NCI-H460 (cell line): ENCODE data around the gene NUMBL. TPM values are rescaled to one million over a fixed set of nuclear protein-coding genes. Genes with fewer than 3 reads are reported as not detected.

Experiments used
- DNase-seq: peaks from one replicate; pipeline ENCODE4 v3.0.0-alpha.2; 2016; ENCODE audit warnings: low read depth; ENCODE audit errors: extremely low read depth
- total RNA-seq: library from RNA; depleted of rRNA; stranded (reverse); fragments of >200 nt; shearing (Covaris generic); gene quantifications from 2 replicates; pipeline ENCODE4 v1.2.3, GENCODE V29; 2014

NUMBL gene
- total RNA-seq, 1 experiment from 2014 or later = 9.8 TPM

DNA sequence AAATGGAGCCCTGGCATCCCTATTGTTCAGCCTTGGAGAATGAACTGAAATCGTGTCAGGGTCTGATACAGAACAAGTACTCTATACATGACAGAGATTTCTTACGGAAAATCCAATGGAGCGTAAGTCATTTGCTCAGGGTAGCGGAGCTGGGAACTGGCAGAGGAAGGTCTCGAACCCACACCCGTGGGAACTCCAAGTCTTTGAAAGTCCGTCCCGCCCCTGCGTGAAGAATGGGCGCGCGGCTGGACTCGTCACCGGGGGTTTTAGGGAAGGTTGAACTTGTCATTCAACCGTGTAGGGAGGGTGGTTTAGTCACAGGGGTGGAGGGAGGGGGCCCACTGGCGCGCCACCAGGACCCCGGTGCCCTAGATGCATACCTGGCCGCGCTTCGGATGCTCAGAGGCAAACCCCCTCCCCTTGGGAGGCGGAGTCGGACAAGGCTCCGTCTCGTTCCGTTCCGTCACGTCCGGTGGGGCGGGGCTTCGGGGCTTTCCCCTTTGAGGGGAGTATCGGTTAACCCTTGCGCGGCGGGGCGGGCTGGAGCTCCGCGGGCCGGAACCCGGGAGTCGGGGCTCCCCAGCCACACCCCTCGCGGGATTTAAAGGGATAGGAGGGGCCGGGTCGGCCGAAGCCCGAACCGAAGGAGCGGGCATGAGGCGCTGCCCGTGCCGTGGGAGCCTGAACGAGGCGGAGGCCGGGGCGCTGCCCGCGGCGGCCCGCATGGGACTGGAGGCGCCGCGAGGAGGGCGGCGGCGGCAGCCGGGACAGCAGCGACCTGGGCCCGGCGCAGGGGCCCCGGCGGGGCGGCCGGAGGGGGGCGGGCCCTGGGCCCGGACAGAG is 26.3 kb upstream of the NUMBL start, which contains the start of the genes COQ8B and ITPKC:
TSS of gene COQ8B (minus strand) at position 405 of the 843 bp plus-strand sequence. CDS start 2,254 bp downstream, outside the sequence.
TSS of gene ITPKC (plus strand) at position 631 of the 843 bp plus-strand sequence. CDS start at position 655, 24 bp downstream.
- DNase-seq = peak; percentile 95

DNA sequence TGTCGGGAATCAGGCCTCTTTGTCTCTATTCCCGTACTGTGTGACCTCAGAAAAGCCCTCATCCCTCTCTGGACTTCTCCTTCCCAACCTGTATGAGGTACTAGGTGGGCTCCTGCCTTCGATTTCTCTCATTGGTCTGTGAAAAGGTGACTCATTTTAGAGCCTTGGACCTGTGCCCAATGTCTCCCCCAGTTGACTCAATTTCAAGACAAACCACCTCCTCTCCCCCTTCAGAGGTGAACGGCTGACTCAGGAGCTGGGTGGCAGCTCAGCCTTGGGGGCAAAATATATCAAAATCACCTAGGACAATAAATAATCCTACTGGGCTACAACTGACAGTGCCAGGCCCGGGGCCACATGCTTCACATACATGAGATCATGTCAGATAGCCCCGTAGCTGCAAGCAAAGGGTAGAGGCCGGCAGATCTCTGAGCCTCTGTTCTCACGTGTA is 25.6 kb upstream of the NUMBL start:
- DNase-seq = no peak

DNA sequence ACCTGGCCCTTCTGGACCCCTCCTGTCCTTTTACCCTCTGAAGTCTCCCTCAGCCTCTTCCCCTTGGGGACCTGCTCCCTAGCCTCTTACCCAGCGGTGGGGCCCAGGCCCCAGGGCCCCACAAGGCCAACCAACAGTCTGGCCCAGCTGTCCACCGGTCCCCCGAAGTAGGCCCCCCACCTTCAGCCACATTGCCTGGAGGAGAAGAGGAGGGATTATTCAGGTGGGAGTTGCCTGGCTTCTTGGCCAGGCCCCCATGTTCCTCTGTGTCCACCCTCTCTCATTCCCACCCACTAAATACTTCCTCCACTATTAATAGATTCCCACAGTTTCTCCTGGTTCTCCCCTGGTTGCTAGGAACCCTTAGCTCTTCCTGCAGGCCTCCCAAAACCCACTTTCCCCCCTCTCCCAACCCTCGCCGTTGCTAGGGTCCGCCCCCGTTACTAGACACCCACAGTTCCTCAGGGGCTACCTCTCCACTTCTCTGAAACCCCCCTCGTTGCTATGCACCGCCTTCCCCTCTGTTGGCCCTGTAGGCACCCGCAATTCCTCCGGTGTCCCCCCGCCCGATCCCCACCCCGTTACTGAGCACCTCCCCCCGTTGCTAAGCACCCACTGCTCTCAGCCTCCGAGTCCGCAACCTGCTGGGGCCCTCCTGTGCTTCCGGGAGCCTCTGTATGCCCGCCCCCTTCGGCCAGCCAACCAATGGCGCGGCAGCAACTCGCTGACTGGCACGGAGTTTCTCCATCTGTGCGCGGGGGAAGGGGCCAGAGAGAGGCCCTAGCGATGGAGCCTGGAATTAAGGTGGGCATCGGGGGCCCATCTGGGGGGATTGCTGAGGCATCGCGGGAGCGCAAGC is 24.2 kb upstream of the NUMBL start:
- peak; percentile 85 for DNase-seq

DNA sequence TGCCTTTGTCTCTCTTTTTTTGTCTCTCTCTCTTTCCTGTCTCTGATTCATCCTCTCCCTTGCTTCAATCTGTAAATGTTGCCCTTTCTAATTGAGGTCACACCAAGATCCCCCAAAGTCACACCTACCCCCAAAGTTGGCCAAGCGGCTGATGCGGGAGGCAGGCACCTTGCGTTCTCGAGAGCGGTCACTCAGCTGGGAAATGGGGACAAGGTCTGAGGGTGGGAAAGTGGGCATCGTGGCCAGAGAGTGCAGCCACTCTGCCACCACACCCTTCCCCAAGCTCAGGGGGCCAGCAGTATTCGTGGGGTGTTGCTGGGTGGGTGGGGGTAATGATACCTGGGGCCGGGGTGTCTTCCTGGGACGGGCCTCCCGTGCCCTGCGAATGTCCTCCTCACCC is 23.5 kb upstream of the NUMBL start:
- DNase-seq = no peak

- DNase-seq = no peak
Measured at GRCh38 chr19:40709817-40710216, 19.4 kb upstream of the NUMBL start.

GRCh38 chr19:40707615-40708014 is 17.2 kb upstream of the NUMBL start:
- no peak for DNase-seq

GRCh38 chr19:40705950-40706619 is 15.6 kb upstream of the NUMBL start:
- no peak for DNase-seq

- no peak for DNase-seq
Measured at GRCh38 chr19:40705362-40705651, 14.9 kb upstream of the NUMBL start.

GRCh38 chr19:40704491-40705361 is 14.3 kb upstream of the NUMBL start:
- DNase-seq = no peak

DNA sequence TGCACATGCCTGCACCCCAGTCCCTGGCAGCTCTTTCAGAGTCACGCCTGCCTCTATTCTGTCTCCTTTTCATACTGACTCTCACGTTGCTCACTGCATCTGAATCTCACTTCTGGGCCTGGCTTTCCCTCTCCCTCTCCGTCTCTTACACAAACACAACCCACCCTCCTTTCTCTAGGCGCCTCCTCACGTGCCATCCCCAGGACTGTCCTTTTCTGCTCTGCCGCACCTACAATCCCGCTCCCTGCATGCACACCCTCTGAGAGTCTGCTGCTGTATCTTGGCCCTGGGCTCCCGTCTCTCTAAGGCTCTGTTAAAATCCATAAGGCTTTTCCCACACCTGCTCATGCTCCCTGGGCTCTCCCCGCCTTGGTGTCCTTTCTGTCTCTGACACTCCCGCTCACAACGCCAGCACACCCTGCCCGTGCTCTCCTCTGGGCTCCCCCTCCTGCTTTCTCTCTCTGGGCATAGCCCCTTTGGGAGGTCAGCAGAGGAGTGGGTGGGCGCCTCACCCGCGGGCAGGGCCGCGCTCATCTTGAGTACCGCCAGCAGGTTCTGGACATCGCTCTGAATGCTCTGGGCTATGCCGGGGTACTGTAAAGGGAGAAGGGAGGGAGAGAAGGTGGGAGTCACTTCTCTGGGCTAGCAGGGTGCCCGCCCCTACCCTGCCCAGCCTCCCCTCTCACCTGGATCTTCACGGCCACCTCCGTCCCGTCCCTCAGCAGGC is 12.7 kb upstream of the NUMBL start:
- DNase-seq = no peak

- DNase-seq = no peak
Measured at GRCh38 chr19:40702337-40703012, 12.0 kb upstream of the NUMBL start.

DNA sequence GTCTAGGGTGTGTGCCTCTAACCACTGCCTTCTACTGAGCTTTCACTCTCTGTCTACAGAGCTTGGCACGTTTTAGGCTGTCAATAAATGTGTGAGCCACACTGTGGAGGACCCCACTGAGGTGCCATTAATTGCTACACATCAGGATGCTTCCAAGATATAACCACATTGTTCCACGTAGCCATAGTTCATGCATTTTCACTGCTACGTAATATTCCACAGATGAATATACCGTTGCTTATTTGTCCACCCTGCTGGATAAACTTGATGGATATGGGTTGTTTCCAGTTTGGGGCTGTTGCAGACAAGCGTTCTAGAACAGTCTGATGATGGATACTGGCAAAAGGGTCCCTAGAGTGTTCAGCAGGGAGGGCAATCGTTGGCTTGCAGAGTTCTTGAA is 11.3 kb upstream of the NUMBL start:
- no peak for DNase-seq

GRCh38 chr19:40700083-40700482 is 9.6 kb upstream of the NUMBL start:
- no peak for DNase-seq

DNA sequence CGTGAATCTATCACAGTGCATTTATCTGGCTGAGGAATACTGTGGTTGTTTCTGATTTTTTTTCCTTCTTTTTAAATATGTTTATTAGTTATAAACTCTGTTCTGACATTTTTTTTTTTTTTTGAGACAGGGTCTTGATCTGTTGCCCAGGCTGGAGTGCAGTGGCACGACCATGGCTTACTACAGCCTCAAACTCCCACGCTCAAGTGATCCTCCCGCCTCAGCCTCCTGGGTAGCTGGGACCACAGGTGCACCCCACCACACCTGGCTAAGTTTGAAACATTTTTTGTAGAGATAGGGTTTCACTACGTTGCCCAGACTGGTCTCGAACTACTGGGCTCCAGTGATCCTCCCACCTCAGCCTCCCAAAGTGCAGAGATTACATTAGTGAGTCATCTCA is 6.6 kb upstream of the NUMBL start:
- DNase-seq = no peak

DNA sequence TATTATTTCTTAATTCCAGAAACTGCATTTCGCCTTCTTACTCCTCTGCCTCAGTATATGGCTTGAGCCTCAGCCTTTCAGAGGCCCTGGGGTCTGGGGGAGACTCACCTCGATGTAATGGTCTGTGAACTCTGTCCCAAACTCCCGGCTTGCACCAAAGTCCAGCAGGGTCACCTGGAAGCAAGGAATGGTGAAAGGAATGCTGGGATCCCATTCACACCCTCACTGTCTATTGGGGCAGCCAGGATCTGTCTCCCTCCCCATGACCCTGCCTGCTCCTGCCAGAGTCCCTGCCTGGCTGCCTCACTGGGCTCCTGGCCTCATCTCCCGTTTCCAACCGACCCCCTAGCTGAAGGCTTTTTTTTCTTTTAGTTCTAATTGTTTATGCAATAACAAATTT is 5.4 kb upstream of the NUMBL start:
- no peak for DNase-seq

DNA sequence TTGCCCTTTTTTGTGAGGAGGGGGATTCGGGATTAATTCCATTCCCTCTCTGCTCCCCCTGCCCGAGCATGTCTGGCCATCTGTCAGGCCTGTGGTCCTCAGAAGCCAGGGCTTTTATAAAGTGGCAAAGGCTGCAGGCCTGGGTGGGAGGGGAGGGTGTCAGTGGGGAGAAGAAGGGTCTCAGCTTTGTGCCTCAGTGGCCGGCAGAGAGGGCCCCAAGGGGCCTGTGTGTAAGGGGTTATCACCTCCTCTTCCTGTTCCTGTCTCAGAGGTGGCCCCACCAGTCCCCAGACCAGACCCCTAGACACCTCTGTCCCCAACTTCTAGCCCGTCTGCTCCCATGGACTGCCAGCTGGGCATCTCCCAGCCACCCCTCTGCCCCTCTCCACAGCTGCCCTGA is 3.4 kb upstream of the NUMBL start:
- no peak for DNase-seq

- no peak for DNase-seq
Measured at GRCh38 chr19:40693150-40693788, 2.8 kb upstream of the NUMBL start.

DNA sequence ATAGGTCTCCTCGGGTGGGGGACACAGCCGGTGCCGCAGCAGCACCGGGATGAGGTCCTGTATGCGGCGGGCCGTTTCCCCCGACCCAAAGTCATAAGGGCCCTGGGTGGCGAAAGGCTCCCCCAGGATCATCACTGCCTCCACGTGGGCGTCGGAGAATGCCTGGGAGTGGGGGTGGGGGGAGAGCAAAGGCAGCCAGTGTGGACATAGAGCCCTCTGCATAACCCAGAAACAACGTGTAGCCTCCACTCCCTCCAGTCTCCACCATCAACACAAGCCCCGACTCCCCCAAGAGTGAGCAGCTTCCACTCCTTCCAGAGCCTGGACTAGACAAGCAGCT is 1.7 kb upstream of the NUMBL start:
- no peak for DNase-seq
